Measurements from ENCODE around the gene SLC9A1.

The SLC9A1 gene

DNA sequence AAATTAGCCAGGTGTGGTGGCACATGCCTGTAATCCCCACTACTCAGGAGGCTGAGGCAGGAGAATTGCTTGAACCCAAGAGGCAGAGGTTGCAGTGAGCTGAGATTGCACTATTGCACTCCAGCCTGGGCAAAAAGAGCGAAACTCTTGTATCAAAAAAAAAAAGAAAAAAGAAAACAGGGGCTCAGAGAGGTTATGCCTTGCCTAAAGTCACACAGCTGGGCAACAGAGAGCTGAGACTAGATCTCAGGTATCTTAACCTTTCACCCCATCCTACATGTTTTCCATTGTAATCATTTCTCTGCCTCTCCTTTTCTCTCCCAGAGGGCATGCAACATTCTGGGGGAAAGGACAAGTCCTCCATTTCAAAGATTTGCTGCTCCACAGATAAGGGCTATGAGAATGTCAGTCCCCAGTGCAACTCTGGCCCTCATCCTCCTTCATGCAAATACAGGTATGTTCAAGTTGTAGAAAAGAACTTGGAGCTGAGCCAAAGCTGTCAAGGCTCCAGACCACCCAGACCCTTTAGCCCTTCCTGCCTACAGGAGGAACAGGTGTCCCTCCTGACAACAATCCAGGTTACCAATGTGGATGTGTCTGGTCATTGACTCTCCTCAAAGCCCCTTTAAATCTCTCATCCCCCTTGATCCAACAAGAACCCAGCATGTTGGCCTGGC, 6.9 kb downstream of the SLC9A1 start:
- no peak overlapping the region for H3K4me3 ChIP-seq (ENCODE audit: low read depth, low read length)
- TF ChIP-seq, protein P1, sequence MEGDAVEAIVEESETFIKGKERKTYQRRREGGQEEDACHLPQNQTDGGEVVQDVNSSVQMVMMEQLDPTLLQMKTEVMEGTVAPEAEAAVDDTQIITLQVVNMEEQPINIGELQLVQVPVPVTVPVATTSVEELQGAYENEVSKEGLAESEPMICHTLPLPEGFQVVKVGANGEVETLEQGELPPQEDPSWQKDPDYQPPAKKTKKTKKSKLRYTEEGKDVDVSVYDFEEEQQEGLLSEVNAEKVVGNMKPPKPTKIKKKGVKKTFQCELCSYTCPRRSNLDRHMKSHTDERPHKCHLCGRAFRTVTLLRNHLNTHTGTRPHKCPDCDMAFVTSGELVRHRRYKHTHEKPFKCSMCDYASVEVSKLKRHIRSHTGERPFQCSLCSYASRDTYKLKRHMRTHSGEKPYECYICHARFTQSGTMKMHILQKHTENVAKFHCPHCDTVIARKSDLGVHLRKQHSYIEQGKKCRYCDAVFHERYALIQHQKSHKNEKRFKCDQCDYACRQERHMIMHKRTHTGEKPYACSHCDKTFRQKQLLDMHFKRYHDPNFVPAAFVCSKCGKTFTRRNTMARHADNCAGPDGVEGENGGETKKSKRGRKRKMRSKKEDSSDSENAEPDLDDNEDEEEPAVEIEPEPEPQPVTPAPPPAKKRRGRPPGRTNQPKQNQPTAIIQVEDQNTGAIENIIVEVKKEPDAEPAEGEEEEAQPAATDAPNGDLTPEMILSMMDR (IDR thresholded peaks at IDR 0.05; ENCODE audit: borderline replicate concordance, insufficient read depth, low read depth, low read length): no peak

DNA sequence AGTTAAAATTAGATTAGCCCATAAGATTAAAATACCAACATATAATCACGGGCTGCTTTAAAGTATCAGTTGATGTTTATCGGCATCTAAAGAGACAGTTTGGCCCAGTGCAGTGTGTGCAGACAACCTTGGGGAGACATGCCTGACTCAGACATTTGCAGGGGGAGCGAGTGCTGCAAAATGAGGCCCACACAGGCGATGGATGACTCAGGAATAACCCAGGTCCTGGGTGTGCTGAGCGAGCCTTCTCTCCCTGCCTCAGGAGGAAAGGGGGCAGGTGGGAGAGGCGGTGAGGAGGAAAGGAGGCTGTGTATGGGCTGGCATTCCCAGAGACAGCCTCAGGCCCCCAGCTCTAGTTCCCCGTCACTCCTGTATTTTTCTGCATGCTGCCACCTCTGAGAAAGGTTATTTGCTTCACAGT, 9.0 kb downstream of the SLC9A1 start:
- no peak overlapping the region for H3K4me3 ChIP-seq (ENCODE audit: low read depth, low read length)

DNA sequence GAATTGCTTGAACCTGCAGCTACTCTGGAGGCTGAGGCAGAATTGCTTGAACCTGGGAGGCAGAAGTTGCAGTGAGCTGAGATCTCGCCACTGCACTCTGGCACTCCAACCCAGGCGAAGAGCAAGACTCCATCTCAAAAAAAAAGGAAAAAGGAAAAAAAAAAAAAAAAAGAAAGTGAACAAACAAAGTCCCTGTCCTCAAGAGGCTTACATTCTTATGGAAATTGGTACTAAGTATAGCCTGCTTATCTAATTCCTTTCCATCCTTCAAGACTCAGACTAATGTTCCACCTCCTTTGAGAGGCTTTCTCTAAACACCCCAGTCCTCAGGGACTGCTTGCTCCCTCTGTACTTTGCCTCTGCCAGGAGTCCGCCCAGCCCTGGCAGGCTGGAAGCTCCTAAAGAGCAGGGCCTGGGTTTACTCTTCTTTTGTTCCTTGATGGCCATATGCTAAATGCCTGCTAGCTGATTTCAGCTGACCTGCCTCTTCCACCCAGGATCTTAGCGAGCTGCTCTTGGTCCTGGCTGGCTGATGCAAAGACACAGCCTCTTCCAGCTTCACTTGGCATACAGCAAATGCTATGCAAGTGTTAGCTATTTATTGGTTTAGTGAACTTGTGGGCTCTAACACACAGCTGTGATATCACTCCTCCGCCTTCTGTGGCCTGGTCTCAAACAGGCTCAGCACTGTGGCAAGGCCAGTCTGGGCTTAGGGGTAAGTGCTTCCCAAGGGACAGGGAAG, 9.8 kb downstream of the SLC9A1 start:
- TF ChIP-seq, protein P1 (IDR thresholded peaks at IDR 0.05; ENCODE audit: borderline replicate concordance, insufficient read depth, low read depth, low read length): no peak
- H3K4me3 ChIP-seq (ENCODE audit: low read depth, low read length): no peak overlapping the region

More for the DNA sequence above, 9.0 kb downstream of the SLC9A1 start:
- TF ChIP-seq, protein P1 (IDR thresholded peaks at IDR 0.05; ENCODE audit: borderline replicate concordance, insufficient read depth, low read depth, low read length): no peak

DNA sequence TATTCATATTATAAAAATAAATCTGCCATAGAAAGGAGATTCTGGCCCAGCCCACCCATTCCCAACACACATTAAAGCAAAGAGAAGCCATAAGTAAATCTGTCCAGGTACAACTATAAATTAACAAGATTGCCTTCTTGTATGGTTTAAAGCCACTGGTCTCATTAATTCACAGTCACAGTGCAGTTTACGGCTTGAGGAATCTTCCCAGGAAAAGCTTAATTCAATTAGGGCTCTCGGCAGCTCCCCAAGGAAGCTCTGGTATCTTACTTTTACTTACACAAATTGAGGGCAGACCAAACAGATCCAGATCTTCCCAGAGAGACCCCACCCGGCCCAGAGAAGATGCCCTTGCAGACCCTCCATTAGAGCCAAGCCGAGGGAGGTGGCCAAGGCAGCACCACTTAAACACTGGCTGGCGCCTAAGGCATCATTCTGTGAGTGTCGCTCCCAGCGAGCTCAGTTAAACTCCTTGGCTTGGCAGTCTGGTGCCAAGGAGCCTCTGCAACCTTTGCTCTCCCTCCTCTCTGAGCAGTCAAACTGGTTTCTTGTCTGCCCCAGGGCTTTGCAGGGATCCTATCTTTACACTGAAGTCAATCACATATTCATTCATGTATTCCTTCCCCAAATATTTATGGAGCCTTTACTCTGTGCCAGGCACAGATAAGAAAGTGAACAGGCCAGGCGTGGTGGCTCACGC, 10.7 kb downstream of the SLC9A1 start:
- TF ChIP-seq, protein P1 (IDR thresholded peaks at IDR 0.05; ENCODE audit: borderline replicate concordance, insufficient read depth, low read depth, low read length): no peak
- no peak overlapping the region for H3K4me3 ChIP-seq (ENCODE audit: low read depth, low read length)

DNA sequence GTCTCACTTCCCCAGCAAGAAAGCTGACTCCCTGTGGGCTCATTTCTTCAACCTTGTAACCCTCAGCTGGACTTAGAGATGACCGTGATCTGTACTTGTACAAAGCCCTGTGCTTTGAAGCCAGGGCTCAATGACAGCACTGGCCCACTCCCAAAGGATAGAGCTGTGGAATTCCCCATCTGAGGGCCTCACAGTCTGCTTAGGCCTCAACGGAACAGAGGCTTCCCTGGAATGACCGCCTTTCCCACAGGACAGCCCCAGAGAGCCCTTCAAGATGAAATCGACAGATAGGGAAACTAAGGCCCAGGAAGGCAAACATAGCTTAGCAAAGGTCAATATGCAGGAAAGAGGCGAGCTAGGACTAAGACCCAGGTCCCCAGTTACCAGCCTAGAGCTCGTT, 11.5 kb downstream of the SLC9A1 start:
- TF ChIP-seq, protein P1 (IDR thresholded peaks at IDR 0.05; ENCODE audit: borderline replicate concordance, insufficient read depth, low read depth, low read length): no peak
- no peak overlapping the region for H3K4me3 ChIP-seq (ENCODE audit: low read depth, low read length)

DNA sequence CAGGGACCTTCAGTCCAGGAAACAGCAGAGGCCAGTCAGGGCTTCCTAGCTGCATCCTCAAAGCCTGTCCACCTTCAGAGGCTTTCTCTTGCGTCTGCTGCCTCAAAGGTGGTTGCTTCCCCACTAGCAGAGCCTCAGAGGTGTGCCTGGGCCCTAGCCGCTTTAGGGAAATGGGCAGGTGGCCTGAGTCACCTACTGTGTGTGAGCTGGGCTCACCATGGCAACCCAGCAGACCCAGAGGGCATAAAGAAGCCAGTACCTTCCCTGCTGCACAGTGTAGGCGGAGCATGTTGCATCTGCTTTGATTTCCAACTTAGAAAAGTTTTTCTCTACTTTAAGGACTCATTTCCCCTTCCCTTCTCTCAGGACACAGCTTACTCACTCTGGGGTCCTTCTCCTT, 12.5 kb downstream of the SLC9A1 start:
- TF ChIP-seq, protein P1 (IDR thresholded peaks at IDR 0.05; ENCODE audit: borderline replicate concordance, insufficient read depth, low read depth, low read length): no peak
- no peak overlapping the region for H3K4me3 ChIP-seq (ENCODE audit: low read depth, low read length)
